Gastrocnemius medialis (tissue), 4 donors: ENCODE data around the gene RAB39A.

Experiments
- CTCF ChIP-seq, 5 experiments: fragments of 450-650 bp in 3 of 5; fragments of 200-600 bp in 2 of 5; sonication (generic) in 2 of 5; IDR thresholded peaks in 4 of 5; conservative IDR thresholded peaks in 1 of 5; 1 replicate in 4 of 5; 2 replicates in 1 of 5; pipeline ENCODE4 v1.5.1; 2016 to 2019; ENCODE audit warnings: antibody characterized with exemption in 5 of 5, mild to moderate bottlenecking in 3 of 5, moderate library complexity in 3 of 5
- POLR2A ChIP-seq, 2 donors: fragments of 450-650 bp; IDR thresholded peaks; one replicate each; pipeline ENCODE4 v1.6.1; 2017; ENCODE audit warnings: antibody characterized with exemption in 2 of 2, mild to moderate bottlenecking in 2 of 2, moderate library complexity in 2 of 2

- no peak for TF ChIP-seq CTCF (IDR thresholded peaks at IDR 0.05 in 4 of 5, conservative IDR thresholded peaks at IDR 0.05 in 1 of 5)
- TF ChIP-seq POLR2A (IDR thresholded peaks at IDR 0.05), result no peak
Observed at GRCh38 chr11:107961480-107961879, 33.2 kb downstream of the RAB39A start.
